Mesenchymal stem cell (in vitro differentiated cells and primary cell): ENCODE data around the gene DTX3.

Source experiments
- DNase-seq: peaks from one replicate; pipeline ENCODE4 v3.0.0-alpha.2; 2013
- H2AFZ ChIP-seq: one replicate; pipeline ENCODE4 v1.6.1; 2013; ENCODE audit warnings: low read depth, mild to moderate bottlenecking, control low read depth, inconsistent platforms, low read length, moderate library complexity
- H2AK5ac ChIP-seq: 2 replicates; pipeline ENCODE4 v1.6.1; 2013; ENCODE audit warnings: low read length, moderate library complexity, mild to moderate bottlenecking, inconsistent platforms; ENCODE audit not compliant: severe bottlenecking
- H2BK120ac ChIP-seq: one replicate; pipeline ENCODE4 v1.6.1; 2013; ENCODE audit warnings: low read depth, mild to moderate bottlenecking, inconsistent platforms, low read length, moderate library complexity
- H2BK12ac ChIP-seq, 2 experiments: one replicate each; pipeline ENCODE4 v1.6.1; 2013; ENCODE audit warnings: inconsistent platforms in 2 of 2, low read length in 2 of 2, mild to moderate bottlenecking in 2 of 2, moderate library complexity in 2 of 2, control low read depth in 1 of 2
- H2BK15ac ChIP-seq: one replicate; pipeline ENCODE4 v1.6.1; 2013; ENCODE audit warnings: mild to moderate bottlenecking, low read depth, inconsistent platforms; ENCODE audit not compliant: poor library complexity, severe bottlenecking
- H2BK5ac ChIP-seq: 2 replicates; pipeline ENCODE4 v1.6.1; 2013; ENCODE audit warnings: low read depth, mild to moderate bottlenecking, low read length, control low read depth, inconsistent platforms; ENCODE audit not compliant: poor library complexity, severe bottlenecking
- H3K14ac ChIP-seq, 2 experiments: one replicate each; pipeline ENCODE4 v1.6.1; 2013; ENCODE audit warnings: inconsistent platforms in 2 of 2, low read length in 2 of 2, control low read depth in 1 of 2, mild to moderate bottlenecking in 1 of 2, moderate library complexity in 1 of 2
- H3K18ac ChIP-seq, 2 experiments: one replicate each; pipeline ENCODE4 v1.6.1; 2013; ENCODE audit warnings: inconsistent platforms in 2 of 2, low read length in 2 of 2, control low read depth in 1 of 2, low read depth in 1 of 2, mild to moderate bottlenecking in 1 of 2
- H3K23ac ChIP-seq, 2 experiments: one replicate each; pipeline ENCODE4 v1.6.1; 2013; ENCODE audit warnings: inconsistent platforms in 2 of 2, low read length in 2 of 2, mild to moderate bottlenecking in 2 of 2, moderate library complexity in 2 of 2, control low read depth in 1 of 2
- H3K27ac ChIP-seq: 2 replicates; pipeline ENCODE4 v1.5.1; 2013; ENCODE audit warnings: mild to moderate bottlenecking, moderate library complexity, low read length, control low read depth, inconsistent platforms; ENCODE audit not compliant: poor library complexity, severe bottlenecking
- H3K27me3 ChIP-seq, 2 experiments: 2 replicates each; pipeline versions ENCODE4 v1.6.1 to v1.7.0; 2013; ENCODE audit warnings: low read length in 2 of 2, mild to moderate bottlenecking in 2 of 2, moderate library complexity in 2 of 2, control low read depth in 1 of 2, inconsistent platforms in 1 of 2; ENCODE audit not compliant: control insufficient read depth in 1 of 2, insufficient read depth in 1 of 2
- H3K36me3 ChIP-seq, 2 experiments: 2 replicates each; pipeline versions ENCODE4 v1.6.1 to v1.7.0; 2013; ENCODE audit warnings: low read length in 2 of 2, control low read depth in 1 of 2, inconsistent platforms in 1 of 2, low read depth in 1 of 2, mild to moderate bottlenecking in 1 of 2; ENCODE audit not compliant: insufficient read depth in 2 of 2, control insufficient read depth in 1 of 2
- H3K4ac ChIP-seq, 2 experiments: one replicate each; pipeline ENCODE4 v1.6.1; 2013; ENCODE audit warnings: inconsistent platforms in 2 of 2, low read length in 2 of 2, mild to moderate bottlenecking in 2 of 2, moderate library complexity in 2 of 2, control low read depth in 1 of 2, low read depth in 1 of 2
- H3K4me1 ChIP-seq: 2 replicates; pipeline ENCODE4 v1.6.1; 2013; ENCODE audit warnings: low read depth, low read length, control low read depth; ENCODE audit not compliant: control insufficient read depth, insufficient read depth
- H3K4me2 ChIP-seq: 2 replicates; pipeline ENCODE4 v1.6.1; 2013; ENCODE audit warnings: low read length, mild to moderate bottlenecking, inconsistent platforms; ENCODE audit not compliant: poor library complexity, severe bottlenecking
- H3K4me3 ChIP-seq, 2 experiments: 2 replicates each; pipeline versions ENCODE4 v1.5.1 to v1.7.0; 2013; ENCODE audit warnings: low read length in 2 of 2, mild to moderate bottlenecking in 2 of 2, control low read depth in 1 of 2, low read depth in 1 of 2; ENCODE audit not compliant: insufficient read depth in 1 of 2
- H3K79me1 ChIP-seq: replicated peaks from 2 replicates; pipeline ENCODE4 v1.6.1; 2013; ENCODE audit warnings: mild to moderate bottlenecking, control low read depth, low read length, inconsistent platforms; ENCODE audit not compliant: poor library complexity, severe bottlenecking
- H3K9ac ChIP-seq: 2 replicates; pipeline ENCODE4 v1.7.0; 2013; ENCODE audit warnings: mild to moderate bottlenecking, low read length, moderate library complexity
- H3K9me3 ChIP-seq: 2 replicates; pipeline ENCODE4 v1.7.0; 2013; ENCODE audit warnings: mild to moderate bottlenecking, low read length; ENCODE audit not compliant: control insufficient read depth
- H4K8ac ChIP-seq: one replicate; pipeline ENCODE4 v1.6.1; 2013; ENCODE audit warnings: inconsistent platforms, mild to moderate bottlenecking, low read length, moderate library complexity
- H4K91ac ChIP-seq: one replicate; pipeline ENCODE4 v1.6.1; 2013; ENCODE audit warnings: mild to moderate bottlenecking, low read length, inconsistent platforms
- WGBS: methylation state at CpG from one replicate; pipeline ENCODE4 v1.1.7; 2013; ENCODE audit warnings: mixed read lengths; 5-methylcytosine and 5-hydroxymethylcytosine counted together

DTX3 gene

GRCh38 chr12:57618966-57619433, 14.4 kb downstream of the DTX3 start:
- 25% methylated on average over 9 of the region's 16 CpGs for WGBS
- Histone ChIP-seq H3K4ac (no peak overlapping the region), H4K8ac (no peak overlapping the region)

GRCh38 chr12:57619434-57620244, 15.0 kb downstream of the DTX3 start:
- H3K36me3 ChIP-seq, result peaks cover 0 to 28% of the 10 kb centered on the region in 2 experiments
- no peak overlapping the region for H2BK12ac ChIP-seq
- no peak overlapping the region for H3K9ac ChIP-seq
- DNase-seq, result no peak
- no peak overlapping the region for H3K4ac ChIP-seq
- no peak overlapping the region for H3K27ac ChIP-seq
- no peak overlapping the region for H2AFZ ChIP-seq
- H2BK15ac ChIP-seq, result no peak overlapping the region
- peak overlapping the region in 1 of 2 experiments; percentile 28 for H3K23ac ChIP-seq
- H4K91ac ChIP-seq, result no peak overlapping the region
- H2AK5ac ChIP-seq, result no peak overlapping the region
- H3K27me3 ChIP-seq, result peaks cover 59 to 85% of the 10 kb centered on the region in 2 experiments
- H2BK120ac ChIP-seq, result no peak overlapping the region
- H3K9me3 ChIP-seq, result no peaks in the 10 kb centered on the region
- peaks cover 17% of the 10 kb centered on the region for H3K4me1 ChIP-seq
- H3K79me1 ChIP-seq, result peaks cover 4% of the 10 kb centered on the region
- no peak overlapping the region for H3K18ac ChIP-seq
- no peak overlapping the region for H3K4me3 ChIP-seq
- 7% methylated on average over 35 of the region's 46 CpGs for WGBS
- H3K14ac ChIP-seq, result peak overlapping the region in 1 of 2 experiments; percentile 19
- H4K8ac ChIP-seq, result no peak overlapping the region
- H3K4me2 ChIP-seq, result peak overlapping the region; percentile 30
- no peak overlapping the region for H2BK5ac ChIP-seq

More at GRCh38 chr12:57618966-57619433, 14.4 kb downstream of the DTX3 start:
- Histone ChIP-seq H3K27ac (no peak overlapping the region), H3K27me3 (peaks cover 53 to 83% of the 10 kb centered on the region in 2 experiments), H2BK12ac (no peak overlapping the region), H3K79me1 (peaks cover 7% of the 10 kb centered on the region), H3K36me3 (peaks cover 0 to 35% of the 10 kb centered on the region in 2 experiments), H2BK120ac (no peak overlapping the region), H4K91ac (no peak overlapping the region), H3K9ac (no peak overlapping the region), H2BK15ac (no peak overlapping the region), H3K23ac (no peak overlapping the region), H2BK5ac (no peak overlapping the region), H3K4me1 (peaks cover 17% of the 10 kb centered on the region), H2AK5ac (no peak overlapping the region), H2AFZ (no peak overlapping the region), H3K4me2 (no peak overlapping the region), H3K9me3 (no peaks in the 10 kb centered on the region), H3K14ac (no peak overlapping the region), H3K18ac (no peak overlapping the region), H3K4me3 (no peak overlapping the region)
- no peak for DNase-seq

GRCh38 chr12:57620245-57620935, 15.8 kb downstream of the DTX3 start:
- Histone ChIP-seq H2AFZ (no peak overlapping the region), H2AK5ac (no peak overlapping the region), H3K79me1 (no peaks in the 10 kb centered on the region), H3K36me3 (peaks cover 0 to 21% of the 10 kb centered on the region in 2 experiments), H2BK120ac (no peak overlapping the region), H3K9me3 (no peaks in the 10 kb centered on the region), H3K27ac (no peak overlapping the region), H2BK12ac (no peak overlapping the region), H3K23ac (no peak overlapping the region), H3K27me3 (peaks cover 67 to 85% of the 10 kb centered on the region in 2 experiments), H3K9ac (no peak overlapping the region), H4K8ac (no peak overlapping the region), H2BK15ac (no peak overlapping the region), H3K18ac (no peak overlapping the region), H3K14ac (no peak overlapping the region), H3K4me3 (no peak overlapping the region), H2BK5ac (no peak overlapping the region), H3K4ac (no peak overlapping the region), H3K4me2 (no peak overlapping the region), H4K91ac (no peak overlapping the region), H3K4me1 (peaks cover 17% of the 10 kb centered on the region)
- 15% methylated on average over 13 of the region's 13 CpGs for WGBS
- DNase-seq, result no peak

GRCh38 chr12:57620936-57621496, 16.4 kb downstream of the DTX3 start:
- 3% methylated on average over 42 of the region's 42 CpGs for WGBS
- peak overlapping the region in 1 of 2 experiments; percentile 62 for H3K23ac ChIP-seq
- H3K14ac ChIP-seq, result no peak overlapping the region
- peaks cover 0 to 14% of the 10 kb centered on the region in 2 experiments for H3K36me3 ChIP-seq
- H3K4ac ChIP-seq, result no peak overlapping the region
- DNase-seq, result peak; percentile 36
- H3K18ac ChIP-seq, result no peak overlapping the region
- no peak overlapping the region for H4K91ac ChIP-seq
- peaks cover 73 to 86% of the 10 kb centered on the region in 2 experiments for H3K27me3 ChIP-seq
- H3K4me1 ChIP-seq, result peaks cover 17% of the 10 kb centered on the region
- no peak overlapping the region for H2AK5ac ChIP-seq
- no peak overlapping the region for H2BK5ac ChIP-seq
- H3K9ac ChIP-seq, result peak overlapping the region; percentile 26
- no peaks in the 10 kb centered on the region for H3K79me1 ChIP-seq
- H2AFZ ChIP-seq, result no peak overlapping the region
- H2BK12ac ChIP-seq, result no peak overlapping the region
- no peak overlapping the region for H3K27ac ChIP-seq
- H2BK120ac ChIP-seq, result no peak overlapping the region
- H3K9me3 ChIP-seq, result no peaks in the 10 kb centered on the region
- H4K8ac ChIP-seq, result no peak overlapping the region
- peak overlapping the region; percentile 59 for H3K4me2 ChIP-seq
- peak overlapping the region in 1 of 2 experiments; percentile 69 for H3K4me3 ChIP-seq
- H2BK15ac ChIP-seq, result no peak overlapping the region
